Progenitor cell of endocrine pancreas (in vitro differentiated cells): ENCODE measurements around the gene CKLF. TPM values are rescaled to one million over a fixed set of nuclear protein-coding genes. Genes with fewer than 3 reads are reported as not detected.
A peak's percentile ranks its signal among the peaks of the same experiment; 100 is the strongest.

Source experiments
- DNase-seq: peaks from one replicate; pipeline ENCODE4 v3.0.0; 2021; ENCODE audit warnings: low spot score; ENCODE audit not compliant: unreplicated experiment
- H3K27ac Mint-ChIP-seq: 2 replicates; pipeline ENCODE4 v1.8.0; 2021; ENCODE audit warnings: mild to moderate bottlenecking, moderate library complexity, mixed read lengths
- H3K27me3 Mint-ChIP-seq: 2 replicates; pipeline ENCODE4 v1.8.0; 2021; ENCODE audit warnings: mixed read lengths
- H3K36me3 Mint-ChIP-seq: 2 replicates; pipeline ENCODE4 v1.8.0; 2022; ENCODE audit warnings: mixed read lengths; ENCODE audit not compliant: insufficient read depth
- H3K4me1 Mint-ChIP-seq: 2 replicates; pipeline ENCODE4 v1.8.0; 2021; ENCODE audit warnings: low read depth, mixed read lengths
- H3K4me3 Mint-ChIP-seq: 2 replicates; pipeline ENCODE4 v1.8.0; 2021; ENCODE audit warnings: low read depth, mild to moderate bottlenecking, moderate library complexity, mixed read lengths
- H3K9me3 Mint-ChIP-seq: 2 replicates; pipeline ENCODE4 v1.8.0; 2021; ENCODE audit warnings: low read depth, mixed read lengths
- total RNA-seq: library from RNA; stranded (reverse); gene quantifications from 2 replicates; pipeline ENCODE4 v1.2.1, GENCODE V29; 2021
- TF ChIP-seq, protein P1 (sequence below): fragments of 200-600 bp; sonication (generic); IDR thresholded peaks from one replicate; pipeline ENCODE4 v1.5.0; 2021; ENCODE audit warnings: antibody characterized with exemption, mild to moderate bottlenecking; ENCODE audit not compliant: unreplicated experiment

Gene CKLF
- total RNA-seq, 1 donor from 2014 or later, result 35.6 TPM

DNA sequence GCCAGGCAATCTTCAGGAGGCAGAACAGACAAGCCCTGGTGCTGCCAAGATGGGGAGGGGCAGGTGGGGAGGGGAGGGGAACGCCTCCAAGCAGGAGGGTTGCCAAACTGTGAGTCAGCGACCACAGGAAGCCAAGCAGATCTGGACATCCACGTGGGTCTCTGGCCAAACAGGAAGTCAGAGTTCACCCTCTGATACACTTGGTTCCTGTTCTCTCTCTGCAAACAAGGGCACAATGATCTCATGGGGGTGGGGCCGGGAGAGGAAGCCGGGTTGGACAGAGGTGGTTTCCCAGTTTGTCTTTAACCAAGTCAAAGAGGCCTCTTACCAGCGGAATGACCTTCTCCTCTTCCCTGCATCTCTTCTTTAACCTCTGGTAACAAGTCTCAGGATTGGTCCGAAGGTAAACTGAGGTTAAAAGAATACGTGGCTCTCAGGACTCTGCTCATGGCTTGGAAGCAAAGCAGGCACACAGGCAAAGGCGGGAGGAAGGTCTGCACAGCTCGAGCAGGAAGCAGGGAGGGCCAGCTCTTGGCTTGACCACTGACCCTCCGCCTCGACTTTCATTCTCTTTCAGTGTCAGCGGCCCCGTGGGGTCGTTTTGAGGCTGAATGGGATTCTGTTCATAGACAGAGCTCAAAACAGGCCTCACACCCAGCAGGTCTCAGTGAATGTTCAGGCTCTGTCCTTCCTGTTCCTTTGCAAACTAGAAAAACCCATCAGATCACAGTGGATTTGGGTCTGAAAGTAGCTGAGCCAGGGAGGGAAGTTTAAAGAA, 35.4 kb upstream of the CKLF start:
- no peak overlapping the region for H3K4me3 Mint-ChIP-seq

DNA sequence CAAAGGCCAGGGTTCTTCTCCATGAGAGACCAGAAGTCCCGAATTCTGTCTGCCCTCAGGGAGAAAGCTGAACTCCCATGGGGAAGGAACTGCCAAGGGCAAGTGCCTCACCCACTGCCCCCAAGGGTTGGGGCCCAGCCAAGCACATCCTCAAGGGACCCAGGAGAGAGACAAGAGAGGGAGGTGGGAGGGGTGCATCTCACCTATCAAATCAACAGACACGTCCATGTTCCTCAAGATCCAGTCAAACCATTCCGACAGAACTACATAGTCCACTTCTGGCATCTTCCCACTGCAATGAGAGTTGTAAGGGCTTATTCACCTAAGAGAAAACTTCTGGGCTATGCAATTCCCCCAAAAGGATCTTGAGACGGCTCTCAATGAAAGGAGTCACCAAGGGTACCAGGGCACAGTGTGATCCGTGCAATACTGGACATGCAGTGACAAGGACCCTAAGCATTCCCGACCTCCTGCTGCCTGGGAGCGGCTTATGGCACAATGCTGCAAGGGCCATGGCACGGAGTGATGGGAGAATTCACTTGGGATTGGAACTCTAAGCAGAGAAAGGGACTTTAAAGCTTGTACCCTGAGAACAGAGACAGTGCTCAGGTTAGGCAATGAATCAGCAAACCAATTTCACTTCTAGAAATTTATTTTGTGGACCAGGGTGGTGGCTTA, 34.7 kb upstream of the CKLF start:
- TF ChIP-seq, protein P1, sequence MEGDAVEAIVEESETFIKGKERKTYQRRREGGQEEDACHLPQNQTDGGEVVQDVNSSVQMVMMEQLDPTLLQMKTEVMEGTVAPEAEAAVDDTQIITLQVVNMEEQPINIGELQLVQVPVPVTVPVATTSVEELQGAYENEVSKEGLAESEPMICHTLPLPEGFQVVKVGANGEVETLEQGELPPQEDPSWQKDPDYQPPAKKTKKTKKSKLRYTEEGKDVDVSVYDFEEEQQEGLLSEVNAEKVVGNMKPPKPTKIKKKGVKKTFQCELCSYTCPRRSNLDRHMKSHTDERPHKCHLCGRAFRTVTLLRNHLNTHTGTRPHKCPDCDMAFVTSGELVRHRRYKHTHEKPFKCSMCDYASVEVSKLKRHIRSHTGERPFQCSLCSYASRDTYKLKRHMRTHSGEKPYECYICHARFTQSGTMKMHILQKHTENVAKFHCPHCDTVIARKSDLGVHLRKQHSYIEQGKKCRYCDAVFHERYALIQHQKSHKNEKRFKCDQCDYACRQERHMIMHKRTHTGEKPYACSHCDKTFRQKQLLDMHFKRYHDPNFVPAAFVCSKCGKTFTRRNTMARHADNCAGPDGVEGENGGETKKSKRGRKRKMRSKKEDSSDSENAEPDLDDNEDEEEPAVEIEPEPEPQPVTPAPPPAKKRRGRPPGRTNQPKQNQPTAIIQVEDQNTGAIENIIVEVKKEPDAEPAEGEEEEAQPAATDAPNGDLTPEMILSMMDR, result no peak
- peaks cover 11% of the 10 kb centered on the region for H3K36me3 Mint-ChIP-seq
- H3K9me3 Mint-ChIP-seq, result no peaks in the 10 kb centered on the region
- H3K4me1 Mint-ChIP-seq, result peaks cover 20% of the 10 kb centered on the region
- H3K4me3 Mint-ChIP-seq, result no peak overlapping the region
- no peak for DNase-seq
- no peaks in the 10 kb centered on the region for H3K27me3 Mint-ChIP-seq
- H3K27ac Mint-ChIP-seq, result peak overlapping the region; percentile 80

More for the DNA sequence above, 35.4 kb upstream of the CKLF start:
- no peak for DNase-seq
- H3K27ac Mint-ChIP-seq, result peak overlapping the region; percentile 96
- peaks cover 11% of the 10 kb centered on the region for H3K36me3 Mint-ChIP-seq
- H3K9me3 Mint-ChIP-seq, result no peaks in the 10 kb centered on the region
- peaks cover 20% of the 10 kb centered on the region for H3K4me1 Mint-ChIP-seq
- H3K27me3 Mint-ChIP-seq, result no peaks in the 10 kb centered on the region
- TF ChIP-seq, protein P1, result no peak

DNA sequence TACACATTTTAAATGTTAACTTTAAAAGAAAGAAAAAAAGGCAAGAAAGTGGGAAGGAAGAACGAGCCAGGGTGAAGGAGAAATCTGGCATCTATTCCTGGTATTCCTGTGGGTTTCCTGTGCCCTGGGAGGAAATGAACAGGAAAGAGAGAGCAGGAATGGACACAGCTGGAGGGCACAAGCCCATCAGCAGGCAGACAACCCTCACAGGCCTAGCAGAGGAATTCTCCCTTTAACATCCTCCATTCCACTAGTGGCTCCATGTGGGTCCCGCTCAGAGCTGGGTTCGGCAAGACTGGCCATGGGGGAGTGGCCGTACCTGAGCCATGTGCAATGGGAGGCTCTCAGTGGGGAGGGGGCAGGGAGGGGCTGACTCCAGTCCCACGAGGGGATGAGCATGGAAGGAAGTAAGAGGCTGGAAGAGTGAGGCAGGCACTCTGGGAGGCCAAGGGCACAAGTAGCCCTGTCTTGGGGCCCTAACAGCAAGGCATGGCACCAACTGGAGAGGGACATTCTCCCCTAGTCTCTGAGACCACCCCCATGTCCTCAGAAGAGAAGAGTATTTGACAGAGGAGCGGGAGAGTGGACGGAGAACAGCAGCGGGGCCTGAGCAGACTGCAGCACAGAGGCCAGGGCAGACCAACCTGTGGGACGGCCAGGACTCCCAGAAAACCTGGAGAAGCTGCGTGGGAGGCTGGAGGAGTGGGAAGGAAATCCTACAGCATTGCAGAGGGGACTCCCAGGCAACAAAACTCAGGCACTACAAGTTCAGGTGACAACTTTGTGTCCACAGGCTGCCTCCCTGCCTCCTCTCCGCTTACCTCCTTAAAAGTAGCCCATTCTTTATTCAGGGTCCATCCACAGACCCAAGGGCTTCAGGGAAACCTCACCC, 32.6 kb upstream of the CKLF start:
- Mint-ChIP-seq H3K4me1 (peaks cover 19% of the 10 kb centered on the region), H3K36me3 (peaks cover 6% of the 10 kb centered on the region), H3K27me3 (no peaks in the 10 kb centered on the region), H3K27ac (peak overlapping the region; percentile 13), H3K9me3 (no peaks in the 10 kb centered on the region), H3K4me3 (no peak overlapping the region)
- TF ChIP-seq, protein P1, result no peak
- DNase-seq, result no peak

DNA sequence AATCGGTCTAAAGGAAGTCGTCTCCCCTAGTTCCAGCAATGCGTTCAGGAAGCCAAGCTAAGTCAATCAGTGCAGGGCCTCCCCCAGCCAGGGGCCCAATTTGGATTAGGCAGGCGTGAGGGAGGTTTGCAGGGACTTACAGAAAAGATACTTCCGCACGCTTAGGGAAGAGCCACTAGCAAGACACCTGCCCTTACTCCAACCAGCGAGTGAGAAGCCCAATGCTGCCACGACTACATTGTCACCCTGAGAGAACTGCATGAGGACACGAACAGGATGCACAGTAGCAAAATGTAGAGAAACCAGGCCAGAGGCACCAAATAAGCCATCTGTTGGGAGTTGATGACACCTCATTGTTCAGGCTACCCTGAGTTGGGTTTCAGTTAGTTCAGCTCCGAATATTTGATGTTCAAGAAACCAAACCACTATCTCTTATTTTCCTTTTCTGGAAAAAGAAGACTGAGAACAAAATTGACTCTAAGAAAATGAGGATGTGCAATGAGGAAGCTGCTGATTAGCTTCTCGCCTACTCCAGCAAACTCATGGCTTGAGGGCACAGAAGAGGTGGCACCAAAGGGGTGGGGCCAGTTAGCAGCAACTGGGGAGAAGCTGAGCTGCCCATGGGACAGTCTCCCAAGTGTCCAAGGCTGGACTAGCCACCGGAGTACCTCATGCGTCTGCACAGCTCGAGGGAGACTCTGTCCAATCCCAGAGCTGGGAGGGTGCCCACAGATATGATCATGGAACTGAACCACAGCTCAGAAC, 31.8 kb upstream of the CKLF start:
- Mint-ChIP-seq H3K27ac (no peak overlapping the region), H3K36me3 (peaks cover 6% of the 10 kb centered on the region), H3K27me3 (no peaks in the 10 kb centered on the region), H3K4me1 (peaks cover 11% of the 10 kb centered on the region), H3K9me3 (no peaks in the 10 kb centered on the region), H3K4me3 (no peak overlapping the region)
- no peak for DNase-seq
- TF ChIP-seq, protein P1, result no peak
